NK-92 treated with Interleukin-12 subunit alpha and Interleukin-12 subunit beta, amount 100 ng/mL, for 24 hours (cell line): ENCODE measurements around the gene TEDC2.
A peak's percentile ranks its signal among the peaks of the same experiment; 100 is the strongest.

Source experiments
- DNase-seq: peaks from one replicate; lab custom pipeline; 2025; lab: John Stamatoyannopoulos, UW

The TEDC2 gene

GRCh38 chr16:2496223-2497115 is 36.6 kb downstream of the TEDC2 start:
- DNase-seq = no peak

GRCh38 chr16:2497116-2497630 is 37.3 kb downstream of the TEDC2 start:
- DNase-seq = no peak

GRCh38 chr16:2497695-2498484 is 38.0 kb downstream of the TEDC2 start:
- no peak for DNase-seq

- DNase-seq = no peak
Observed at GRCh38 chr16:2498531-2499253, 38.8 kb downstream of the TEDC2 start.

- DNase-seq = no peak
Observed at GRCh38 chr16:2499454-2499853, 39.5 kb downstream of the TEDC2 start.

GRCh38 chr16:2499890-2500429 is 40.1 kb downstream of the TEDC2 start:
- no peak for DNase-seq

GRCh38 chr16:2500430-2500917 is 40.6 kb downstream of the TEDC2 start:
- no peak for DNase-seq

- DNase-seq = peak; percentile 49
Observed at GRCh38 chr16:2500918-2501750, 41.2 kb downstream of the TEDC2 start.

GRCh38 chr16:2501946-2502895 is 42.3 kb downstream of the TEDC2 start:
- no peak for DNase-seq

- DNase-seq = no peak
Observed at GRCh38 chr16:2505695-2506094, 45.8 kb downstream of the TEDC2 start.

- DNase-seq = no peak
Observed at GRCh38 chr16:2507052-2507659, 47.2 kb downstream of the TEDC2 start.

GRCh38 chr16:2507665-2508064 is 47.8 kb downstream of the TEDC2 start:
- DNase-seq = no peak

GRCh38 chr16:2508722-2509400 is 49.0 kb downstream of the TEDC2 start:
- DNase-seq = no peak

- no peak for DNase-seq
Observed at GRCh38 chr16:2511128-2511800, 51.4 kb downstream of the TEDC2 start.

GRCh38 chr16:2511996-2512734 is 52.3 kb downstream of the TEDC2 start:
- DNase-seq = no peak

- DNase-seq = no peak
Observed at GRCh38 chr16:2512735-2513404, 53.0 kb downstream of the TEDC2 start.
